ENCODE results near the gene PDE4B.
A peak's percentile ranks its signal among the peaks of the same experiment; 100 is the strongest.

Gene PDE4B

GRCh38 chr1:65791801-65792668 lies 660 bp upstream of the PDE4B start:
- Histone ChIP-seq H3K4me3 (ENCODE audit: low read depth in 1 of 2, low read length in 1 of 2) (peak overlapping the region; percentile 28 to 45), H3K27me3 (peaks cover 55% of the 10 kb centered on the region), H3K36me3 (no peaks in the 10 kb centered on the region), H3K9me3 (no peaks in the 10 kb centered on the region), H3K4me1 (ENCODE audit: control insufficient read depth in 1 of 2, insufficient read depth in 1 of 2, low read depth in 1 of 2, low read length in 1 of 2) (peaks cover 26 to 28% of the 10 kb centered on the region in 2 experiments), H3K27ac (no peak overlapping the region)
- TF ChIP-seq CTCF (IDR thresholded peaks at IDR 0.05) = no peak

GRCh38 chr1:65793359-65793732 lies 651 bp downstream of the PDE4B start:
- Histone ChIP-seq H3K27me3 (peaks cover 55% of the 10 kb centered on the region), H3K4me1 (ENCODE audit: control insufficient read depth in 1 of 2, insufficient read depth in 1 of 2, low read depth in 1 of 2, low read length in 1 of 2) (peaks cover 26 to 28% of the 10 kb centered on the region in 2 experiments), H3K4me3 (ENCODE audit: low read depth in 1 of 2, low read length in 1 of 2) (peak overlapping the region; percentile 28 to 45), H3K27ac (no peak overlapping the region), H3K36me3 (no peaks in the 10 kb centered on the region), H3K9me3 (no peaks in the 10 kb centered on the region)
- no peak for TF ChIP-seq CTCF (IDR thresholded peaks at IDR 0.05)

- H3K9me3 ChIP-seq = no peaks in the 10 kb centered on the region
- H3K4me3 ChIP-seq (ENCODE audit: low read depth in 1 of 2, low read length in 1 of 2) = no peak overlapping the region
- no peak overlapping the region for H3K27ac ChIP-seq
- TF ChIP-seq CTCF (IDR thresholded peaks at IDR 0.05) = no peak
- H3K27me3 ChIP-seq = peaks cover 55% of the 10 kb centered on the region
- H3K4me1 ChIP-seq (ENCODE audit: control insufficient read depth in 1 of 2, insufficient read depth in 1 of 2, low read depth in 1 of 2, low read length in 1 of 2) = peaks cover 26 to 28% of the 10 kb centered on the region in 2 experiments
- no peaks in the 10 kb centered on the region for H3K36me3 ChIP-seq
These were observed 2.6 kb downstream of the PDE4B start for GRCh38 chr1:65795311-65795710.

- H3K36me3 ChIP-seq = no peaks in the 10 kb centered on the region
- H3K9me3 ChIP-seq = no peaks in the 10 kb centered on the region
- no peak for TF ChIP-seq CTCF (IDR thresholded peaks at IDR 0.05)
- H3K27me3 ChIP-seq = peaks cover 21% of the 10 kb centered on the region
- H3K27ac ChIP-seq = no peak overlapping the region
- no peaks in the 10 kb centered on the region for H3K4me1 ChIP-seq (ENCODE audit: control insufficient read depth in 1 of 2, insufficient read depth in 1 of 2, low read depth in 1 of 2, low read length in 1 of 2)
- H3K4me3 ChIP-seq (ENCODE audit: low read depth in 1 of 2, low read length in 1 of 2) = no peak overlapping the region
These were observed 6.9 kb downstream of the PDE4B start for GRCh38 chr1:65799601-65800000.

GRCh38 chr1:65804584-65804983 lies 11.9 kb downstream of the PDE4B start:
- no peak overlapping the region for H3K4me3 ChIP-seq (ENCODE audit: low read depth in 1 of 2, low read length in 1 of 2)
- H3K4me1 ChIP-seq (ENCODE audit: control insufficient read depth in 1 of 2, insufficient read depth in 1 of 2, low read depth in 1 of 2, low read length in 1 of 2) = no peaks in the 10 kb centered on the region
- H3K9me3 ChIP-seq = no peaks in the 10 kb centered on the region
- no peak overlapping the region for H3K27ac ChIP-seq
- H3K36me3 ChIP-seq = no peaks in the 10 kb centered on the region
- no peak for TF ChIP-seq CTCF (IDR thresholded peaks at IDR 0.05)
- no peaks in the 10 kb centered on the region for H3K27me3 ChIP-seq

Measured in neutrophil (primary cell).